MM.1S (cell line): ENCODE results near the gene POLG.

Experiments used
- DNase-seq: peaks from one replicate; pipeline ENCODE4 v3.0.0-alpha.2; 2015
- H2AFZ ChIP-seq: fragments of 300-600 bp; sonication (generic); 2 replicates; pipeline ENCODE4 v1.6.0; 2016; ENCODE audit warnings: antibody characterized with exemption, low read length
- H3F3A ChIP-seq: fragments of 300-600 bp; sonication (generic); 2 replicates; pipeline ENCODE4 v1.6.1; 2016; ENCODE audit warnings: mild to moderate bottlenecking, antibody characterized with exemption, low read length, moderate library complexity, mixed read lengths; ENCODE audit not compliant: insufficient read depth
- H3K27ac ChIP-seq: fragments of 300-600 bp; sonication (generic); 2 replicates; pipeline ENCODE4 v1.5.1; 2016; ENCODE audit warnings: mild to moderate bottlenecking, low read length
- H3K27me3 ChIP-seq: fragments of 300-600 bp; sonication (generic); replicated peaks from 2 replicates; pipeline ENCODE4 v1.6.0; 2016; ENCODE audit warnings: low read length; ENCODE audit not compliant: insufficient read depth
- H3K36me3 ChIP-seq: fragments of 300-600 bp; sonication (generic); replicated peaks from 2 replicates; pipeline ENCODE4 v1.6.1; 2016; ENCODE audit warnings: mild to moderate bottlenecking, low read length, mixed read lengths; ENCODE audit not compliant: insufficient read depth
- H3K4me1 ChIP-seq: fragments of 300-600 bp; sonication (generic); 2 replicates; pipeline ENCODE4 v1.6.1; 2016; ENCODE audit warnings: low read length, mixed read lengths
- H3K4me2 ChIP-seq: fragments of 300-600 bp; sonication (generic); 2 replicates; pipeline ENCODE4 v1.6.0; 2016; ENCODE audit warnings: low read depth, low read length
- H3K4me3 ChIP-seq: fragments of 300-600 bp; sonication (generic); 2 replicates; pipeline ENCODE4 v1.5.1; 2016; ENCODE audit warnings: low read length, mixed read lengths
- H3K79me2 ChIP-seq: fragments of 300-600 bp; sonication (generic); 2 replicates; pipeline ENCODE4 v1.6.1; 2016; ENCODE audit warnings: mixed run types, low read length, mixed read lengths
- H3K9ac ChIP-seq: fragments of 300-600 bp; sonication (generic); 2 replicates; pipeline ENCODE4 v1.6.1; 2016; ENCODE audit warnings: low read length, mixed read lengths
- H3K9me2 ChIP-seq: fragments of 300-600 bp; sonication (generic); replicated peaks from 2 replicates; pipeline ENCODE4 v1.6.1; 2016; ENCODE audit warnings: mild to moderate bottlenecking, low read length, mixed read lengths; ENCODE audit not compliant: insufficient read depth
- H3K9me3 ChIP-seq: fragments of 300-600 bp; sonication (generic); replicated peaks from 2 replicates; pipeline ENCODE4 v1.6.1; 2016; ENCODE audit warnings: mild to moderate bottlenecking, low read length, mixed read lengths; ENCODE audit not compliant: insufficient read depth
- H4K20me1 ChIP-seq: fragments of 300-600 bp; sonication (generic); 2 replicates; pipeline ENCODE4 v1.6.1; 2016; ENCODE audit warnings: mild to moderate bottlenecking, low read length, moderate library complexity, mixed read lengths; ENCODE audit not compliant: insufficient read depth
- EZH2 ChIP-seq: fragments of 300-600 bp; sonication (generic); optimal IDR thresholded peaks from 2 replicates; pipeline ENCODE3; 2017; ENCODE audit warnings: low read depth, mild to moderate bottlenecking, antibody characterized with exemption, low read length, mixed read lengths
- EZH2phosphoT487 ChIP-seq: fragments of 300-600 bp; sonication (generic); IDR thresholded peaks from 2 replicates; pipeline ENCODE4 v1.6.1; 2018; ENCODE audit warnings: antibody characterized with exemption, low read length
- TF ChIP-seq, protein P1 (sequence below): fragments of 300-600 bp; sonication (generic); IDR thresholded peaks from 2 replicates; pipeline ENCODE4 v1.5.1; 2016; ENCODE audit warnings: antibody characterized with exemption, low read length, mixed read lengths

POLG gene

DNA sequence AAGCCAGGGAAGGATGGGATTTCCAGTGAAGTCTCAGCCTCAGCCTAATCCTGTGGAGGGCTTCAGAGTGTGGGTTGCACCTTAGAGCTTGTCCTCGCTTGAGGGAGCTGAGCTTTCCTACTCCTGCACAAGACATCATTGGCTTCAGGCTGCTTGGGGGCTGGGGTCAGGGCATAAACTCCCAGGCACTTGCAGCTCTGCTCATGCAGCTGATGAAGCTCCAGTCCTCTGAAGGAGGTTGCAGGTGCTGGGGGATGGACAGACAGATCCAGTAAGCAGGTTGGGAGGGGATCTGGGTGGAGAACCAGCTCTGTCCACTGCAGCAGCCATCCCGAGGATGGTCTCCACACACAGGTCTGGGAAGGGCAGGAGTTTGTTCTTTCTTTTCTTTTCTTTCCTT lies 19.4 kb upstream of the POLG start:
- H3F3A ChIP-seq: no peaks in the 10 kb centered on the region
- no peaks in the 10 kb centered on the region for H4K20me1 ChIP-seq
- H3K79me2 ChIP-seq: no peaks in the 10 kb centered on the region
- peaks cover 38% of the 10 kb centered on the region for H3K27me3 ChIP-seq
- no peaks in the 10 kb centered on the region for H3K36me3 ChIP-seq
- no peak overlapping the region for H3K4me3 ChIP-seq
- no peak overlapping the region for H3K9ac ChIP-seq
- H2AFZ ChIP-seq: no peak overlapping the region
- H3K27ac ChIP-seq: no peak overlapping the region
- DNase-seq: no peak
- no peaks in the 10 kb centered on the region for H3K9me2 ChIP-seq
- TF ChIP-seq EZH2 (no peak), EZH2phosphoT487 (no peak)
- TF ChIP-seq, protein P1, sequence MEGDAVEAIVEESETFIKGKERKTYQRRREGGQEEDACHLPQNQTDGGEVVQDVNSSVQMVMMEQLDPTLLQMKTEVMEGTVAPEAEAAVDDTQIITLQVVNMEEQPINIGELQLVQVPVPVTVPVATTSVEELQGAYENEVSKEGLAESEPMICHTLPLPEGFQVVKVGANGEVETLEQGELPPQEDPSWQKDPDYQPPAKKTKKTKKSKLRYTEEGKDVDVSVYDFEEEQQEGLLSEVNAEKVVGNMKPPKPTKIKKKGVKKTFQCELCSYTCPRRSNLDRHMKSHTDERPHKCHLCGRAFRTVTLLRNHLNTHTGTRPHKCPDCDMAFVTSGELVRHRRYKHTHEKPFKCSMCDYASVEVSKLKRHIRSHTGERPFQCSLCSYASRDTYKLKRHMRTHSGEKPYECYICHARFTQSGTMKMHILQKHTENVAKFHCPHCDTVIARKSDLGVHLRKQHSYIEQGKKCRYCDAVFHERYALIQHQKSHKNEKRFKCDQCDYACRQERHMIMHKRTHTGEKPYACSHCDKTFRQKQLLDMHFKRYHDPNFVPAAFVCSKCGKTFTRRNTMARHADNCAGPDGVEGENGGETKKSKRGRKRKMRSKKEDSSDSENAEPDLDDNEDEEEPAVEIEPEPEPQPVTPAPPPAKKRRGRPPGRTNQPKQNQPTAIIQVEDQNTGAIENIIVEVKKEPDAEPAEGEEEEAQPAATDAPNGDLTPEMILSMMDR: no peak
- no peak overlapping the region for H3K4me2 ChIP-seq
- peaks cover 10% of the 10 kb centered on the region; the same call in 1 of the 2 replicates for H3K4me1 ChIP-seq
- no peaks in the 10 kb centered on the region for H3K9me3 ChIP-seq

DNA sequence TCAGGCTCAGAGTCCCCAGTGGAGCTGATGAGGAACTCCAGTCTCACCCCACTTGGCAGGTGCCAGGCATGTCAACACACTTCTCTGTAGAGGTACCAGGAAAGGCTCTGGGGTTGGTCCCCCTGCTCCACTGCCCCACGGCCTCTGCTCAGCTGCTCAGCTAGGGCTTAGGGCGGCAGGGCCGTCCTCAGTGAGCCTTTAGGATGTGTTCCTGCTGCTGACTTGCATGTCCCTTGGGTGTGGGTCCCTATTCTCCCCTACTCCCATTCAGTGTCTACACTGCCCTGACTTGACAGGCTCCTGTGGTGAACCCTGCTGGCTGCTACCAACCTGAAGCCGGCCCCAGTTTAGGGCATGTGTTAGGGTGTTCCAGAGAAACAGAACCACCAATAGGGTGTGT lies 17.9 kb upstream of the POLG start:
- Histone ChIP-seq H3K4me1 (peaks cover 11% of the 10 kb centered on the region), H3K27ac (no peak overlapping the region), H3K36me3 (no peaks in the 10 kb centered on the region), H2AFZ (no peak overlapping the region), H3K4me2 (no peak overlapping the region), H3F3A (0 out of 2 replicates have a peak, but pooled peaks cover 3% of the 10 kb centered on the region), H3K9me2 (no peaks in the 10 kb centered on the region), H4K20me1 (no peaks in the 10 kb centered on the region), H3K27me3 (peaks cover 29% of the 10 kb centered on the region), H3K9ac (no peak overlapping the region), H3K79me2 (no peaks in the 10 kb centered on the region), H3K4me3 (no peak overlapping the region), H3K9me3 (no peaks in the 10 kb centered on the region)
- no peak for DNase-seq
- TF ChIP-seq, protein P1: no peak
- TF ChIP-seq EZH2 (no peak), EZH2phosphoT487 (no peak)

DNA sequence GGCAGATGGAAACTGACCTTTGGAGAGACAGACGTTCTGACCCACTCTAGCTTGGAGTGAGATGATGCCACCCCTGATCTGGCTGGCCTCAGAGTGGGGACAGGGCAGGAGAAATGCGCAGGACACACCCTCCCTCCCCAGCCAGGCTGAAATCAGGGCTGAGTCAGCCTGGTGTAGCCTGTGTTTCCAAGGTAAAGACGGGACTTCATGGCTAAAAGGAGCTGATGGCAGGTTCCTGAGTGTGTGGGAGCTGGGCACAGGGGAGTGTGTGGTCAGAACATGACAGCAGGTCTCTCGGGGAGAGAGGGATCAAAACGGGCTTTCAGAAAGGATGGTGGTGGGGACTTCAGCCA lies 14.6 kb upstream of the POLG start:
- Histone ChIP-seq H3K27ac (no peak overlapping the region), H3K9me2 (no peaks in the 10 kb centered on the region), H3K27me3 (peaks cover 5% of the 10 kb centered on the region; the same call in 1 of the 2 replicates), H3K4me1 (peaks cover 11% of the 10 kb centered on the region), H3F3A (0 out of 2 replicates have a peak, but pooled peaks cover 3% of the 10 kb centered on the region), H3K9me3 (no peaks in the 10 kb centered on the region), H3K9ac (no peak overlapping the region), H2AFZ (peak overlapping the region; percentile 52; the same call in 1 of the 2 replicates), H3K36me3 (no peaks in the 10 kb centered on the region), H3K4me2 (peak overlapping the region; percentile 28), H4K20me1 (no peaks in the 10 kb centered on the region), H3K79me2 (no peaks in the 10 kb centered on the region), H3K4me3 (no peak overlapping the region)
- TF ChIP-seq EZH2phosphoT487: no peak
- TF ChIP-seq, protein P1: no peak
- TF ChIP-seq EZH2: no peak
- DNase-seq: no peak
